Measurements from ENCODE around the gene MYLIP.

DNA sequence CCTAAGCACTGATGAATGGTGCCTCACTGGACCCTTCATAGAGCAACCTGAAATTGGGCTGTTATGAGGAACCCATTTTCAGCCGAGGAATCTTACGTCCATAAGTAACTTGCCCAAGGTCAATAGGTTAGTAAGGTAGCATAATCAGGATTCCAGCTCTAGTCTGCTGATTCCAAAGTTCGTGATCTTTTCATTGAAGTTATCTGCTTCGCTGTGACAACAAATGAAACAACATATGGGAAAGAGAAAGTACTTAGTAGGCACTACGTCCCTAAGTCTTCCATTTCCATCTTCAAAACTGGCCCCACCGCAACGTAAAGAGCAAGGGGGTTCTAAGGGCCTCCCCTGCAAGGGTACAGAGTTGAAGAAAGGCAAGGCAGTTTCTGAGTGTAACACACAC, 49.5 kb downstream of the MYLIP start:
- no peak for TF ChIP-seq POLR2A (IDR thresholded peaks at IDR 0.05)
- TF ChIP-seq, protein P1, sequence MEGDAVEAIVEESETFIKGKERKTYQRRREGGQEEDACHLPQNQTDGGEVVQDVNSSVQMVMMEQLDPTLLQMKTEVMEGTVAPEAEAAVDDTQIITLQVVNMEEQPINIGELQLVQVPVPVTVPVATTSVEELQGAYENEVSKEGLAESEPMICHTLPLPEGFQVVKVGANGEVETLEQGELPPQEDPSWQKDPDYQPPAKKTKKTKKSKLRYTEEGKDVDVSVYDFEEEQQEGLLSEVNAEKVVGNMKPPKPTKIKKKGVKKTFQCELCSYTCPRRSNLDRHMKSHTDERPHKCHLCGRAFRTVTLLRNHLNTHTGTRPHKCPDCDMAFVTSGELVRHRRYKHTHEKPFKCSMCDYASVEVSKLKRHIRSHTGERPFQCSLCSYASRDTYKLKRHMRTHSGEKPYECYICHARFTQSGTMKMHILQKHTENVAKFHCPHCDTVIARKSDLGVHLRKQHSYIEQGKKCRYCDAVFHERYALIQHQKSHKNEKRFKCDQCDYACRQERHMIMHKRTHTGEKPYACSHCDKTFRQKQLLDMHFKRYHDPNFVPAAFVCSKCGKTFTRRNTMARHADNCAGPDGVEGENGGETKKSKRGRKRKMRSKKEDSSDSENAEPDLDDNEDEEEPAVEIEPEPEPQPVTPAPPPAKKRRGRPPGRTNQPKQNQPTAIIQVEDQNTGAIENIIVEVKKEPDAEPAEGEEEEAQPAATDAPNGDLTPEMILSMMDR (IDR thresholded peaks at IDR 0.05), result no peak
